Endodermal cell (in vitro differentiated cells): Measurements from ENCODE around the gene GPR137B. TPM values are rescaled to one million over a fixed set of nuclear protein-coding genes. Genes with fewer than 3 reads are reported as not detected.

Experiments used
- DNase-seq: peaks from one replicate; pipeline ENCODE4 v3.0.0-alpha.2; 2017
- H3K27ac ChIP-seq: 2 replicates; pipeline ENCODE4 v1.5.1; 2013; ENCODE audit warnings: mild to moderate bottlenecking, low read depth, low read length, moderate library complexity
- H3K27me3 ChIP-seq: 2 replicates; pipeline ENCODE4 v1.6.1; 2013; ENCODE audit warnings: mild to moderate bottlenecking, low read length, moderate library complexity; ENCODE audit not compliant: insufficient read depth, control insufficient read depth, poor library complexity, severe bottlenecking
- H3K36me3 ChIP-seq: 2 replicates; pipeline ENCODE4 v1.7.0; 2013; ENCODE audit warnings: mild to moderate bottlenecking, low read length, moderate library complexity; ENCODE audit not compliant: control insufficient read depth, insufficient read depth
- H3K4me1 ChIP-seq: one replicate; pipeline ENCODE4 v1.7.0; 2013; ENCODE audit warnings: low read length; ENCODE audit not compliant: control insufficient read depth, insufficient read depth
- H3K4me3 ChIP-seq: 2 replicates; pipeline ENCODE4 v1.5.1; 2013; ENCODE audit warnings: mild to moderate bottlenecking, low read length, moderate library complexity
- H3K9ac ChIP-seq: 2 replicates; pipeline ENCODE4 v1.6.1; 2013; ENCODE audit warnings: mild to moderate bottlenecking, low read length, moderate library complexity; ENCODE audit not compliant: poor library complexity, severe bottlenecking; ENCODE audit errors: extremely low read depth
- H3K9me3 ChIP-seq: 2 replicates; pipeline ENCODE4 v1.6.1; 2013; ENCODE audit warnings: mild to moderate bottlenecking, low read length, moderate library complexity; ENCODE audit not compliant: control insufficient read depth
- H3K27ac Mint-ChIP-seq: 2 replicates; pipeline ENCODE4 v1.8.0; 2020; ENCODE audit warnings: mixed read lengths
- H3K27me3 Mint-ChIP-seq: 2 replicates; pipeline ENCODE4 v1.8.0; 2021; ENCODE audit warnings: mild to moderate bottlenecking, mixed read lengths; ENCODE audit not compliant: insufficient read depth
- H3K36me3 Mint-ChIP-seq: 2 replicates; pipeline ENCODE4 v1.8.0; 2020; ENCODE audit warnings: low read depth, mixed read lengths
- H3K4me1 Mint-ChIP-seq: 2 replicates; pipeline ENCODE4 v1.8.0; 2020; ENCODE audit warnings: mixed read lengths
- H3K4me3 Mint-ChIP-seq: 2 replicates; pipeline ENCODE4 v1.8.0; 2020; ENCODE audit warnings: mild to moderate bottlenecking, moderate library complexity, mixed read lengths
- H3K9me3 Mint-ChIP-seq: 2 replicates; pipeline ENCODE4 v1.8.0; 2020; ENCODE audit warnings: mild to moderate bottlenecking, mixed read lengths
- CTCF ChIP-seq: fragments of 200-600 bp; sonication (generic); conservative IDR thresholded peaks from 2 replicates; pipeline ENCODE4 v1.5.0; 2021; ENCODE audit warnings: antibody characterized with exemption, mild to moderate bottlenecking
- WGBS, 2 experiments: methylation state at CpG; one replicate each; pipeline versions ENCODE4 v1.1.5 to v1.1.7; 2013; ENCODE audit warnings: missing lambda C conversion rate in 2 of 2, mixed read lengths in 1 of 2; ENCODE audit not compliant: insufficient coverage in 1 of 2, insufficient read length in 1 of 2; 5-methylcytosine and 5-hydroxymethylcytosine counted together
- total RNA-seq, 2 donors: library from RNA; stranded (reverse); fragmentation: NEBNext Ultra II Directional in 1 of 2; extraction: Animal tissue kit (Norgen Biotek cat#: 25700) in 1 of 2; gene quantifications; 2 replicates in 1 of 2; 3 replicates in 1 of 2; pipeline ENCODE4 v1.2.1, GENCODE V29; 2021

GPR137B gene
- total RNA-seq, 2 donors from 2014 or later = 2.8 to 6.7 TPM

- TF ChIP-seq CTCF = no peak
- DNase-seq = no peak
- no peak overlapping the region for H3K9ac ChIP-seq
- no peaks in the 10 kb centered on the region for H3K27me3 ChIP-seq
- H3K9me3 ChIP-seq = no peaks in the 10 kb centered on the region
- no peaks in the 10 kb centered on the region for H3K36me3 ChIP-seq
- H3K4me1 ChIP-seq = no peaks in the 10 kb centered on the region
- WGBS, 2 experiments = 89% methylated on average over 2 of the region's 2 CpGs; no CpG with 5 or more reads in 1 of the 2 experiments
- H3K27ac Mint-ChIP-seq = no peak overlapping the region
- no peak overlapping the region for H3K4me3 ChIP-seq
- H3K9me3 Mint-ChIP-seq = no peaks in the 10 kb centered on the region
- H3K4me3 Mint-ChIP-seq = no peak overlapping the region
- H3K27ac ChIP-seq = no peak overlapping the region
- H3K4me1 Mint-ChIP-seq = no peaks in the 10 kb centered on the region
- H3K27me3 Mint-ChIP-seq = no peaks in the 10 kb centered on the region
- H3K36me3 Mint-ChIP-seq = no peaks in the 10 kb centered on the region
These were observed 100.2 kb downstream of the GPR137B start for GRCh38 chr1:236242568-236242967.

- Mint-ChIP-seq H3K27me3 (no peaks in the 10 kb centered on the region), H3K36me3 (no peaks in the 10 kb centered on the region), H3K9me3 (no peaks in the 10 kb centered on the region), H3K4me1 (no peaks in the 10 kb centered on the region), H3K4me3 (no peak overlapping the region), H3K27ac (no peak overlapping the region)
- no peak overlapping the region for H3K9ac ChIP-seq
- H3K9me3 ChIP-seq = no peaks in the 10 kb centered on the region
- H3K27me3 ChIP-seq = no peaks in the 10 kb centered on the region
- H3K36me3 ChIP-seq = no peaks in the 10 kb centered on the region
- no peak overlapping the region for H3K4me3 ChIP-seq
- no peak for TF ChIP-seq CTCF
- H3K27ac ChIP-seq = no peak overlapping the region
- 97 to 99% methylated on average over 3 of the region's 3 CpGs for WGBS, 2 experiments
- no peak for DNase-seq
- no peaks in the 10 kb centered on the region for H3K4me1 ChIP-seq
These were observed 104.9 kb downstream of the GPR137B start for GRCh38 chr1:236247286-236247685.

GRCh38 chr1:236251587-236251986, 109.2 kb downstream of the GPR137B start:
- Histone ChIP-seq H3K9me3 (no peaks in the 10 kb centered on the region), H3K9ac (no peak overlapping the region), H3K27ac (no peak overlapping the region), H3K27me3 (no peaks in the 10 kb centered on the region), H3K4me1 (no peaks in the 10 kb centered on the region), H3K4me3 (no peak overlapping the region), H3K36me3 (no peaks in the 10 kb centered on the region)
- Mint-ChIP-seq H3K27ac (no peak overlapping the region), H3K36me3 (no peaks in the 10 kb centered on the region), H3K4me1 (no peaks in the 10 kb centered on the region), H3K27me3 (no peaks in the 10 kb centered on the region), H3K9me3 (no peaks in the 10 kb centered on the region), H3K4me3 (no peak overlapping the region)
- 100% methylated on average over 1 of the region's 1 CpG; no CpG with 5 or more reads in 1 of the 2 experiments for WGBS, 2 experiments
- no peak for DNase-seq
- TF ChIP-seq CTCF = no peak
